GM19467 (cell line): ENCODE measurements around the gene C6orf141.

ENCODE experiments used
- ATAC-seq: cut with Tn5 transposase; IDR thresholded peaks from one replicate; pipeline ENCODE4 v1.9.1; 2021; ENCODE audit warnings: mild to moderate bottlenecking, moderate library complexity; ENCODE audit not compliant: unreplicated experiment

The C6orf141 gene

GRCh38 chr6:49535795-49536194 is 14.7 kb upstream of the C6orf141 start:
- ATAC-seq = no peak

- ATAC-seq = no peak
Measured at GRCh38 chr6:49539102-49539501, 11.4 kb upstream of the C6orf141 start.

- no peak for ATAC-seq
Measured at GRCh38 chr6:49540614-49541013, 9.9 kb upstream of the C6orf141 start.

DNA sequence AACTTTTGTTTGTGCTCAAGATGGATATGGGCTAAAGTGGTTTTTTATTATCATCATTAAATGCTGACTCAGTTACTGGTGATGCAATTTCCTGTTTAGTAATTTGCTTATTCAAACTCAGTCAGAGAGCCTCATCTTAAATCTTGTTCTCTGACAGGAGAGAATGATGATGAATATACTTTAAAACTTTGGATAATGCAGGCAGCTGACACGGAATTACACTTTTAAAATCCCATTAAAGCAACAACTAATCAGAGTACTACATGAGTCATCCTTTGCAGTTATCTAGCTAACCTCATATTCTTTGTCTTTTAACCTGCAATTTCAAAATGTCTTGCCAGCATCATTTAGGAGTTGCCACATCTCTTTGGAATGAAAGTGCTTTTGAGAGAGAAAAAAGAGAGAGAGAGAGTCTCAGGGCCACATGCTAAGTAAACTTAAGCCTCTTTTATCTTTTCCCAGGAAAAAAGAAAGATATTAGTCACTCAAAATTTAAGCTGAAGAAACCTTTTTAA is 9.2 kb upstream of the C6orf141 start:
- no peak for ATAC-seq

GRCh38 chr6:49541936-49542335 is 8.5 kb upstream of the C6orf141 start:
- ATAC-seq = no peak

- no peak for ATAC-seq
Measured at GRCh38 chr6:49543087-49543858, 7.2 kb upstream of the C6orf141 start.

- ATAC-seq = no peak
Measured at GRCh38 chr6:49546331-49546730, 4.1 kb upstream of the C6orf141 start.

DNA sequence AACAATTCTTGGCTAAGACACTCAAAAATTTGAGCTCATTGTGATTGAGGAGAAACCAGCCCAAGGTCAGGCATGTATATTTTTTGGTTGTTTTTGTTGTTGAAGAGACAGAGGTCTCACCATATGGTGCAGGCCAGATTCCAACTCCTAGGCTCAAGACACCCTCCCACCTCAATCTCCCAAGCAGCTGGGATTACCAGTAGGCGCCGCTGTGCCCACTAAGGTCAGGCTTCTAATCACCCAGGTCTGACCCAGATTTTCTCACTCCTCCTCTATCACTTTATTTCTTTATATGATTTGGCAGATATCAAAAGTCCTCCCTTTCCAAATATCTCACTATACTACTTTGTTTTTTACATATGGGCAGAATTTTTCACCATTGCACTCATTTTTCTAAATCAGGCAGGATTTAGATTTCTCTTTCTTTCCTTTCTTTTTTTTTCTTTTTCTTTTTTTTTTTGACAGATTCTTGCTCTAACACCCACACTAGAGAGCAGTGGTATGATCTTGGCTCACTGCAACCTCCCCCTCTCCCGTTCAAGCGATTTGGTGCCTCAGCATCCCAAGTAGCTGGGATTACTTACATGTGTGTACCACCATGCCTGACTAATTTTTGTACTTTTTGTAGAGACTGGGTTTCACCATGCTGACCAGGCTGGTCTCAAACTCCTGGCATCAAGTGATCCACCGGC is 1.7 kb upstream of the C6orf141 start:
- ATAC-seq = no peak

- ATAC-seq = no peak
Measured at GRCh38 chr6:49549691-49550491, 577 bp upstream of the C6orf141 start.

DNA sequence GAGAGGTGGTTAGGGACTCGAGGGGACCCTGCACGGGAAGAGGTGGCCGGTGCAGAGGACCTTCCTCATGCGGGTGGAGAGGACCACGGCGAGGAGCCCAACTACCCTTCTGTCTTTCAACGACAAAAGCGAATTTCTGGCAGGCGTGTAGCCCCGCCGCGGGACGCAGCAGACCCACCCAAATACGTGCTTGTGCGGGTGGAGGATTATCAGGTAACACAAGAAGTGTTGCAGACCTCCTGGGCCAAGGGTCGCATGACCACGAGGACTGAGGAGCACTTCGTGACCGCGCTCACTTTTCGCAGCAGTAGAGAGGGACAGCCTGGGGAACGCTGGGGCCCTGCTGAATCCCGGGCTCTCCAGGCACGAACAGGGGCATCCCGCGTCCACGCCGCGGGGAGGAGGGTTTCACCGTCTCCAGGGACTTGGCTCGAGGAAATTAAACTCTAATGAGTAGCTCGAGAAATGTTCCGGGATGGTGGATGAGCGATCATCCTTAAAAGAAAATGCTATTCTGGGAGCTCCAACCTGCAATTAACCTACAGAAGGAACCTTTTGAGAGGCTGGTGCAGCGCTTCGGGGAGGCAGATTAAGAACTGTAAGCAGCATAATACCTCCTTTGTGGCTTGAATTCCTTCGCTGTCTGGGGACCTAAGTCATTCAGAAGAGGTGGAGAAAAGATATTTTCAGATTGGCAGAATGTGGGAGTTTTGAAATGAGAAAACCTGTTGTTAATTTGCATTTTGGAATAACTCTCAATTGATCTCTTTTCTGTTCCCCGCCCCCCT is 804 bp downstream of the C6orf141 start:
- ATAC-seq = peak; percentile 33

GRCh38 chr6:49551866-49552129 is 1.3 kb downstream of the C6orf141 start:
- ATAC-seq = peak; percentile 49

DNA sequence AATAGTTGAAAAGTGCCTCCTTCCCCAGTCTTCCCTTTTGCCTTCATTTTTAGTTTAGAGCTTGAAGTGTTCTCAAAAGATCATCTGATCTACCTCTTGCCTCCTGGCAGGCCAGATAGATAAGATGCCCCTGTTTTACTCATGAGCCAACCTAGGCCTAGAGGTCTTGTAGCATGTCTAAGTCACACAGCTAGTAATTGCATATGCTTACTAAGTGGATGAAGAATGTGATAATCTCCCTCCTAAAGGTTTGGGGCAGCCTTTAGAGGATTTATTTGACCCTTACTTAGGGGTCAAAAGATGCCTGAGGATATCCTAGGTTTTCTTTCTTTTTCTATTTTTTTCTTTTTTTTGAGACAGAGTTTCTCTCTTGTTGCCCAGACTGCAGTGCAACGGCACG is 2.1 kb downstream of the C6orf141 start:
- ATAC-seq = no peak

- ATAC-seq = no peak
Measured at GRCh38 chr6:49553384-49553783, 2.9 kb downstream of the C6orf141 start.

DNA sequence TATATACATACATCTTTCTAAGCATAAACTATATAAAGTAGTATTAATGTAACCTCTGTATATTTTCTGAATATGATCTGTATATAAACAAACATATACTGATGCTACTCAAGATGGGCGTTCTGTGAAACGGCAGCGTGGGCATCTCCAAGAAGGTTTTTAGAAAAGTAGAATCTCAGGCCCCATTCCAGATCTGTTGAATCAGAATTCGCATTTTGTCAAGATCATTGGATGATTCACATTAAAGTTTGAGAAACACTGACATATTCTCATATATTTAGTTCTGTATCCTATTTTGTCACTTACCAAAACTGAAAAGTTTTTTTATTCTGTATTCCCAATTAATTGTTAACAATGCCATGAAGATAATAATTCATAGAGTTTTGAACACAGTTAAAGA is 5.5 kb downstream of the C6orf141 start:
- no peak for ATAC-seq

DNA sequence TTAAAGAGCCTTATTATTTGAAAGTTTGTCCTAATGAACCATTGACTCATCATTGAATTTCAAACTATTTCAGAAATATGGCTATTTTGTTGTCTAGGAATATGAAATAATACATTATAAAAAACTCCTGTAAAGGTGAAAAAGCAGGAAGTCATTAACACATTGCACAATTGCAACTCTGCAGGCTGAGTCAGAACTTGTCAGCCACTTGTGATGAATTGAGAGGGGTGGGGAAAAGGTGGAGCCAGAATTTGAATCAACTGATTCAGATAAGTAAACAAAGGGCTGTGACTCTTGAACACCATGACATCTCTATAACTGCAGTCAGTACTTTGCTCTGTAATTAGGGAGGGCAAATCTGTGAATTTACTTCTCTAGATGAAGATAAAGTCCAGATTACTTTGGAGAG is 6.0 kb downstream of the C6orf141 start:
- ATAC-seq = no peak

GRCh38 chr6:49557177-49557576 is 6.7 kb downstream of the C6orf141 start:
- no peak for ATAC-seq

DNA sequence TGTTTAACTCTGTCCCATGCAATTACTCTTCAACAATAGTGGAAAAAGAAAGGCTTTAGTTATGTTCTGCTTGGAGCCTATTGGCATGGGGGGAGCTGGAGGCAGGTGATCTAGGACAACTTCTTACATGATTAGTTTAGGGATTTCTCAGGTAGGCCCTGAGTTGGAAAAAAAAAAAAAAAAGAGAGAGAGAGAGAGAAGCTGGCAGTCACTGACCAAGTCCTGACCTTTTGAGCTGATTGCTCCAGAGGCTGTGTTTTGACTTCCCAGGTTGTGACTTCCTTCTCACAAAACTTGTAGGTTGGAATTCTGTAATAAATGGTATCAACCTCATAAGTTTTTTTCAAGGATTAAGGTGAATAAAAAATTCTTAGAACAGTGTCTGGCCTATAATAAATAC is 7.8 kb downstream of the C6orf141 start:
- no peak for ATAC-seq

- no peak for ATAC-seq
Measured at GRCh38 chr6:49563006-49563886, 12.8 kb downstream of the C6orf141 start.

DNA sequence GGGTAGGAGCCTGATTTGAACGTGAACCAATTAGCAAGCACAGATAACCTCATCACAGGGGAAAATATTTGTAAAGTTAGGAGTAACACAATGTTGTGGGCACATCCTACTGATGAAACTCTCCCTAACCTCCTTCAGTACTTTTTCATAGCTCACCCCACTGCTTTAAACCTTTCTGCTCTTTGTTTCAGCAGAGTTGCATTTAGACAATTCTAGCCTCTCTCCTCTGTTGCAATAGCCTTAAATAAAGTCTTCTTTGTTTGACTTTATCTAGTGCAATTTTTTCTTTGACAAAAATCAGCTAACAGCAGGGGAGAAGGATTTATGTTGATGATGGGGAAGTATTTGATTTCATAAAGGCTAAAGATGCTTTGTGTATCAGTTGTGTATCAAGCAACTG is 14.1 kb downstream of the C6orf141 start:
- ATAC-seq = no peak

GRCh38 chr6:49565261-49565660 is 14.8 kb downstream of the C6orf141 start:
- no peak for ATAC-seq
